PFSK-1 (cell line): ENCODE results near the gene XYLT1.

Source experiments
- FOXP2 ChIP-seq: optimal IDR thresholded peaks from 2 replicates; pipeline ENCODE3; 2011; ENCODE audit warnings: borderline replicate concordance, control low read depth, inconsistent platforms; ENCODE audit not compliant: insufficient read depth; ENCODE audit errors: extremely low read length, extremely low read depth
- POLR2AphosphoS5 ChIP-seq: IDR thresholded peaks from 2 replicates; pipeline ENCODE4 v1.6.1; 2012; ENCODE audit warnings: low read depth, mild to moderate bottlenecking, control low read depth, low read length, moderate library complexity
- SIN3A ChIP-seq: IDR thresholded peaks from 2 replicates; pipeline ENCODE4 v1.6.1; 2012; ENCODE audit warnings: mild to moderate bottlenecking, low read length, moderate library complexity, borderline replicate concordance; ENCODE audit not compliant: insufficient read depth
- TAF1 ChIP-seq: IDR thresholded peaks from 2 replicates; pipeline ENCODE4 v1.6.1; 2012; ENCODE audit warnings: low read length, control low read depth, borderline replicate concordance; ENCODE audit not compliant: insufficient read depth
- TF ChIP-seq, protein P1 (sequence below), 2 experiments: IDR thresholded peaks; 2 replicates each; pipeline versions ENCODE4 v1.6.1 to v1.8.0; 2011 to 2012; ENCODE audit warnings: low read depth in 2 of 2, low read length in 2 of 2, control low read depth in 1 of 2, inconsistent platforms in 1 of 2, mild to moderate bottlenecking in 1 of 2, moderate library complexity in 1 of 2; ENCODE audit not compliant: insufficient read depth in 1 of 2

Gene XYLT1

GRCh38 chr16:17343028-17343427, 127.7 kb downstream of the XYLT1 start:
- no peak for TF ChIP-seq TAF1
- TF ChIP-seq, protein P1, sequence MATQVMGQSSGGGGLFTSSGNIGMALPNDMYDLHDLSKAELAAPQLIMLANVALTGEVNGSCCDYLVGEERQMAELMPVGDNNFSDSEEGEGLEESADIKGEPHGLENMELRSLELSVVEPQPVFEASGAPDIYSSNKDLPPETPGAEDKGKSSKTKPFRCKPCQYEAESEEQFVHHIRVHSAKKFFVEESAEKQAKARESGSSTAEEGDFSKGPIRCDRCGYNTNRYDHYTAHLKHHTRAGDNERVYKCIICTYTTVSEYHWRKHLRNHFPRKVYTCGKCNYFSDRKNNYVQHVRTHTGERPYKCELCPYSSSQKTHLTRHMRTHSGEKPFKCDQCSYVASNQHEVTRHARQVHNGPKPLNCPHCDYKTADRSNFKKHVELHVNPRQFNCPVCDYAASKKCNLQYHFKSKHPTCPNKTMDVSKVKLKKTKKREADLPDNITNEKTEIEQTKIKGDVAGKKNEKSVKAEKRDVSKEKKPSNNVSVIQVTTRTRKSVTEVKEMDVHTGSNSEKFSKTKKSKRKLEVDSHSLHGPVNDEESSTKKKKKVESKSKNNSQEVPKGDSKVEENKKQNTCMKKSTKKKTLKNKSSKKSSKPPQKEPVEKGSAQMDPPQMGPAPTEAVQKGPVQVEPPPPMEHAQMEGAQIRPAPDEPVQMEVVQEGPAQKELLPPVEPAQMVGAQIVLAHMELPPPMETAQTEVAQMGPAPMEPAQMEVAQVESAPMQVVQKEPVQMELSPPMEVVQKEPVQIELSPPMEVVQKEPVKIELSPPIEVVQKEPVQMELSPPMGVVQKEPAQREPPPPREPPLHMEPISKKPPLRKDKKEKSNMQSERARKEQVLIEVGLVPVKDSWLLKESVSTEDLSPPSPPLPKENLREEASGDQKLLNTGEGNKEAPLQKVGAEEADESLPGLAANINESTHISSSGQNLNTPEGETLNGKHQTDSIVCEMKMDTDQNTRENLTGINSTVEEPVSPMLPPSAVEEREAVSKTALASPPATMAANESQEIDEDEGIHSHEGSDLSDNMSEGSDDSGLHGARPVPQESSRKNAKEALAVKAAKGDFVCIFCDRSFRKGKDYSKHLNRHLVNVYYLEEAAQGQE (IDR thresholded peaks at IDR 0.05; ENCODE audit: insufficient read depth in 1 of 2, low read depth in 2 of 2, low read length in 2 of 2), result no peak
- no peak for TF ChIP-seq SIN3A

GRCh38 chr16:17342031-17342430, 128.7 kb downstream of the XYLT1 start:
- TF ChIP-seq SIN3A, result no peak
- TF ChIP-seq TAF1, result no peak
- TF ChIP-seq POLR2AphosphoS5, result no peak
- no peak for TF ChIP-seq FOXP2
- TF ChIP-seq, protein P1 (IDR thresholded peaks at IDR 0.05; ENCODE audit: insufficient read depth in 1 of 2, low read depth in 2 of 2, low read length in 2 of 2), result no peak

GRCh38 chr16:17340804-17341203, 130.0 kb downstream of the XYLT1 start:
- TF ChIP-seq TAF1 (no peak), POLR2AphosphoS5 (no peak), FOXP2 (no peak), SIN3A (no peak)
- TF ChIP-seq, protein P1 (IDR thresholded peaks at IDR 0.05; ENCODE audit: insufficient read depth in 1 of 2, low read depth in 2 of 2, low read length in 2 of 2), result no peak

GRCh38 chr16:17339764-17340541, 130.8 kb downstream of the XYLT1 start:
- TF ChIP-seq SIN3A (no peak), POLR2AphosphoS5 (no peak), FOXP2 (no peak), TAF1 (no peak)
- TF ChIP-seq, protein P1 (IDR thresholded peaks at IDR 0.05; ENCODE audit: insufficient read depth in 1 of 2, low read depth in 2 of 2, low read length in 2 of 2), result no peak

DNA sequence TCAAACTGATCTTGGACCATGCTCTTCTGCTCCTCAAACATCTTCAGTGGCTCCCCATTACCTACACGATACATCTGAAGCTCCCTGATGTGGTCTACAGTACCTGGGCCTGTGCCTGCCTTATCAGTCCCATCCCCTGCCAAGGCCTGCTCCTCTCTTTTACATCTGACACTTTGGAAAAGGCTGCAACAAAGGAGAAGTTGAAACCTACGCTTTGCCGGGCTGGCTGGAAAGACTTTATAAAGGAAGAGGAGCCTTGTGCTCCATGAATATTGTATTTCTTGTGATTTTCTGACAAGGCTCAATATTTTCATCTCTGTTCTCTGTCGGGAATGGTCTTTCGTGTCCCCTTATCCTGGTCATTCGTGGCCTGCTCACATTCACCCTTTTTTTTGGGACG, 132.5 kb downstream of the XYLT1 start:
- TF ChIP-seq, protein P1 (IDR thresholded peaks at IDR 0.05; ENCODE audit: insufficient read depth in 1 of 2, low read depth in 2 of 2, low read length in 2 of 2), result no peak
- TF ChIP-seq TAF1 (no peak), SIN3A (no peak), POLR2AphosphoS5 (no peak), FOXP2 (no peak)
